ENCODE measurements around the gene PANK4.
"Not testable (repeated sequence)": the region's sequence is repeated elsewhere in the genome, so short reads cannot be mapped to it uniquely, and the experiment has no call there.

Gene PANK4

GRCh38 chr1:2552189-2552588, 25.8 kb upstream of the PANK4 start:
- Histone ChIP-seq H3K27ac (no peak overlapping the region), H3K9ac (no peak overlapping the region), H4K20me1 (ENCODE audit: insufficient read depth) (no peaks in the 10 kb centered on the region), H3K4me1 (ENCODE audit: low read depth, poor library complexity, severe bottlenecking) (peaks cover 33% of the 10 kb centered on the region), H3K4me3 (IDR thresholded peaks at IDR 0.05; ENCODE audit: insufficient read depth, low read depth, low read length) (no peak overlapping the region), H3K36me3 (ENCODE audit: insufficient read depth) (no peaks in the 10 kb centered on the region), H2AFZ (ENCODE audit: low read depth) (no peak overlapping the region), H3K79me2 (ENCODE audit: insufficient read depth, low read depth) (no peaks in the 10 kb centered on the region), H3K27me3 (ENCODE audit: insufficient read depth, low read depth) (no peaks in the 10 kb centered on the region), H3K4me2 (no peak overlapping the region)
- TF ChIP-seq, protein P1, sequence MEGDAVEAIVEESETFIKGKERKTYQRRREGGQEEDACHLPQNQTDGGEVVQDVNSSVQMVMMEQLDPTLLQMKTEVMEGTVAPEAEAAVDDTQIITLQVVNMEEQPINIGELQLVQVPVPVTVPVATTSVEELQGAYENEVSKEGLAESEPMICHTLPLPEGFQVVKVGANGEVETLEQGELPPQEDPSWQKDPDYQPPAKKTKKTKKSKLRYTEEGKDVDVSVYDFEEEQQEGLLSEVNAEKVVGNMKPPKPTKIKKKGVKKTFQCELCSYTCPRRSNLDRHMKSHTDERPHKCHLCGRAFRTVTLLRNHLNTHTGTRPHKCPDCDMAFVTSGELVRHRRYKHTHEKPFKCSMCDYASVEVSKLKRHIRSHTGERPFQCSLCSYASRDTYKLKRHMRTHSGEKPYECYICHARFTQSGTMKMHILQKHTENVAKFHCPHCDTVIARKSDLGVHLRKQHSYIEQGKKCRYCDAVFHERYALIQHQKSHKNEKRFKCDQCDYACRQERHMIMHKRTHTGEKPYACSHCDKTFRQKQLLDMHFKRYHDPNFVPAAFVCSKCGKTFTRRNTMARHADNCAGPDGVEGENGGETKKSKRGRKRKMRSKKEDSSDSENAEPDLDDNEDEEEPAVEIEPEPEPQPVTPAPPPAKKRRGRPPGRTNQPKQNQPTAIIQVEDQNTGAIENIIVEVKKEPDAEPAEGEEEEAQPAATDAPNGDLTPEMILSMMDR (conservative IDR thresholded peaks at IDR 0.05; ENCODE audit: low read depth, low read length): no peak

DNA sequence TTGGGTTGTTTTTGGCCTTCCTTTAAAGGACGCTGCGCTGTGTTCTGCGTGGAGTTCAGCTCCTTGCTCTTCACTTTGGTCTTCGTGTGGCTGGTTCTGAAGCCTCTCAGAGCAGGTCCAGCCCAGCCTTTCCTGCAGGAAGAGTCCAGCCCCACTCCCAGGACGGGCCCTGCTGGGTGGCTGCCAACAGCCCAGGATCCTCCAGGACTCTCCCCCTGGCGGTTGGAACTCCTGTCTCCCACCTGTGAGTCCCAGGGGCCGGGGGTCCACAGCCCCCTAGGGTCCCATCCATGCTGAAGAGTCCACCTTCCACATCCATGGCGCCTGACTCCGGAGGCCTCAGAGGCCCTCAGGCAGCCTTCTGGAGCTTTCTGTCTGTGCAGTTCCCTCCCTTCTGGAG, 25.1 kb upstream of the PANK4 start:
- H3K27me3 ChIP-seq (ENCODE audit: insufficient read depth, low read depth); H3K4me2 ChIP-seq; H3K27ac ChIP-seq; H3K9ac ChIP-seq; H2AFZ ChIP-seq (ENCODE audit: low read depth); H3K36me3 ChIP-seq (ENCODE audit: insufficient read depth); H4K20me1 ChIP-seq (ENCODE audit: insufficient read depth); H3K4me3 ChIP-seq (IDR thresholded peaks at IDR 0.05; ENCODE audit: insufficient read depth, low read depth, low read length); H3K79me2 ChIP-seq (ENCODE audit: insufficient read depth, low read depth): not testable (repeated sequence)
- peaks cover 33% of the 10 kb centered on the region for H3K4me1 ChIP-seq (ENCODE audit: low read depth, poor library complexity, severe bottlenecking)

DNA sequence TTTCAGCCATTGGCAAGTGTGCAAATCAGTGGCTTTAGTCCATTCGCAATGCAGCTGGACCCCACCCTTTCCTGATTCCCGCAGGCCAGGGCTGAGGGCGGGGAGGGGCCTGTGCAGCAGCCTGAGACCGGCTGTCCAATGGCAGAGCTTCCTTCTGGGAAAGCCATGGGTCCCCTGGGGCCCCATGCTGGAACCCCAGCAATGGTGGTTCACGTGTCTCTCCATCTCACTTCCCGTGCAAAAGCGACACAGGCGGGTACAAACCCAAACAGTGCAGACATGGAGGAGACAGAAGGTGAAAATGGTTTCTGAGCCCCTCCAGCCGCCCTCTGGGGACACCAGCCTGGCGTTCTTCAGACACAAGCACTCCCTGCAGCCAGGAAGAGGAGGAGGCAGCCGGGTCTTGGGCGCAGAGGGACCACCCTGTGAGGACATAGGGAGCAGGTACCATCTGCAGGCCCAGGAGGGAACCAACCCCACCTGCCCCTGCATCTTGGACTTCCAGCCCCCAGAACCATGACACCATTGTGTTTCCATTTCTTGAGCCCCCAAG, 24.0 kb upstream of the PANK4 start:
- not testable (repeated sequence) for H4K20me1 ChIP-seq (ENCODE audit: insufficient read depth); H3K36me3 ChIP-seq (ENCODE audit: insufficient read depth); H2AFZ ChIP-seq (ENCODE audit: low read depth); H3K27me3 ChIP-seq (ENCODE audit: insufficient read depth, low read depth); H3K27ac ChIP-seq; H3K79me2 ChIP-seq (ENCODE audit: insufficient read depth, low read depth); H3K4me2 ChIP-seq; H3K4me3 ChIP-seq (IDR thresholded peaks at IDR 0.05; ENCODE audit: insufficient read depth, low read depth, low read length); H3K9ac ChIP-seq
- H3K4me1 ChIP-seq (ENCODE audit: low read depth, poor library complexity, severe bottlenecking): peaks cover 34% of the 10 kb centered on the region

- Histone ChIP-seq H3K27ac (peak overlapping the region; percentile 92), H3K9ac (peak overlapping the region; percentile 76; the same call in 1 of the 2 replicates)
- H3K4me3 ChIP-seq (IDR thresholded peaks at IDR 0.05; ENCODE audit: insufficient read depth, low read depth, low read length): not testable (repeated sequence)
Observed at GRCh38 chr1:2549367-2550029, 23.1 kb upstream of the PANK4 start.

DNA sequence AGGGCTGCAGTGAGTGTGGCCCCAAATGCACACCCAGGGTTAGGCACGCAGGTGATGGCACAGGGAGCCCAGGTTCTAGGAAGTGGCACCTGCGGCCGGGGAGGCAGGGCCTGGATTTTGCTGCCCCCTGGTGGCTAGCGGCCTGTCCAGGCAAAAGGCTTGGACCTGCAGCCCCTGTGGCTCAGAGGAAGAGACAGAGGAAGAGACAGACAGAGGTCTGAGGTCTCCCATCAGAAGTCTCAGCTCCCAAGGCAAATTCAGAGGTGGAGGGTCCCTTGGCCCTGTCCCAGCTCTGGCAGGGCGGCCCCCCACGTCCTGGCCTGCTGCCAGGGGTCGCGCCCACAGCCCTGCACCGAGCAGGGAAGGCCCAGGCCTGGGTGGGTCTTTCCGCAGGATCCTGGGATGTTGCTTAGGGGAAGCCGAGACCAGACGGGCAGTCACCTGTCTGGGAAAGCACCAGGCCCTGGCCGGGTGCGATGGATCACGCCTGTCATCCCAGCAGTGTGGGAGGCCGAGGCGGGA, 21.7 kb upstream of the PANK4 start:
- TF ChIP-seq, protein P1 (conservative IDR thresholded peaks at IDR 0.05; ENCODE audit: low read depth, low read length): peak; percentile 96
- peaks cover 29% of the 10 kb centered on the region for H3K4me1 ChIP-seq (ENCODE audit: low read depth, poor library complexity, severe bottlenecking)
- no peaks in the 10 kb centered on the region for H4K20me1 ChIP-seq (ENCODE audit: insufficient read depth)
- peak overlapping the region; percentile 99 for H3K4me2 ChIP-seq
- H3K9ac ChIP-seq: peak overlapping the region; percentile 76
- H3K27ac ChIP-seq: peak overlapping the region; percentile 92
- peak overlapping the region; percentile 54 for H3K4me3 ChIP-seq (IDR thresholded peaks at IDR 0.05; ENCODE audit: insufficient read depth, low read depth, low read length)
- H3K36me3 ChIP-seq (ENCODE audit: insufficient read depth): no peaks in the 10 kb centered on the region
- no peaks in the 10 kb centered on the region for H3K79me2 ChIP-seq (ENCODE audit: insufficient read depth, low read depth)
- H2AFZ ChIP-seq (ENCODE audit: low read depth): peak overlapping the region; percentile 63
- H3K27me3 ChIP-seq (ENCODE audit: insufficient read depth, low read depth): no peaks in the 10 kb centered on the region

More at GRCh38 chr1:2549367-2550029, 23.1 kb upstream of the PANK4 start:
- not testable (repeated sequence) for H3K36me3 ChIP-seq (ENCODE audit: insufficient read depth); H3K27me3 ChIP-seq (ENCODE audit: insufficient read depth, low read depth); H4K20me1 ChIP-seq (ENCODE audit: insufficient read depth); H3K79me2 ChIP-seq (ENCODE audit: insufficient read depth, low read depth)
- Histone ChIP-seq H3K4me1 (ENCODE audit: low read depth, poor library complexity, severe bottlenecking) (peaks cover 29% of the 10 kb centered on the region), H3K4me2 (peak overlapping the region; percentile 99), H2AFZ (ENCODE audit: low read depth) (peak overlapping the region; percentile 63)

Data from KMS-11 (cell line).